IMR-90 (cell line): Measurements from ENCODE around the gene VCP. TPM values are rescaled to one million over a fixed set of nuclear protein-coding genes. Genes with fewer than 3 reads are reported as not detected.

Experiments
- ATAC-seq: fragments of 200-7000 bp; cut with Tn5 transposase; 2 replicates; pipeline ENCODE4 v1.9.1; 2020; ENCODE audit warnings: low read depth, mild to moderate bottlenecking, moderate library complexity
- BruUV-seq: library from RNA; stranded (reverse); fragments of 400-500 nt; replicated peaks from 2 replicates; lab custom pipeline; 2021; lab: Mats Ljungman, UMichigan
- CTCF ChIA-PET: fragments of 300-600 bp; formaldehyde crosslinking; extraction: SDS; loops from one replicate; lab custom pipeline; 2021; ENCODE audit warnings: antibody characterized with exemption; lab: Yijun Ruan, JAX
- POLR2A ChIA-PET: fragments of 300-600 bp; sonication (Branson Sonifier 250); formaldehyde crosslinking; loops from one replicate; lab custom pipeline; 2022; ENCODE audit warnings: antibody characterized with exemption; ENCODE audit not compliant: unreplicated experiment; lab: Charles Lee
- DNase-seq: peaks from one replicate; pipeline ENCODE4 v3.0.0; 2013
- H2AFZ ChIP-seq: replicated peaks from 2 replicates; pipeline ENCODE3; 2013; ENCODE audit warnings: low read length, mild to moderate bottlenecking; ENCODE audit not compliant: poor library complexity
- H2AK5ac ChIP-seq: 2 replicates; pipeline ENCODE4 v1.6.1; 2013; ENCODE audit warnings: low read depth, low read length, inconsistent platforms
- H2AK9ac ChIP-seq: replicated peaks from 2 replicates; pipeline ENCODE3; 2013; ENCODE audit warnings: mild to moderate bottlenecking, low read depth, low read length, moderate library complexity; ENCODE audit not compliant: poor library complexity
- H2BK120ac ChIP-seq: 2 replicates; pipeline ENCODE4 v1.6.1; 2013; ENCODE audit warnings: low read depth, low read length, inconsistent platforms
- H2BK15ac ChIP-seq: 3 replicates; pipeline ENCODE4 v1.6.1; 2013; ENCODE audit warnings: low read depth, low read length, inconsistent platforms
- H2BK20ac ChIP-seq: 2 replicates; pipeline ENCODE4 v1.6.1; 2013; ENCODE audit warnings: low read depth, mild to moderate bottlenecking, inconsistent platforms, low read length, moderate library complexity
- H2BK5ac ChIP-seq: 2 replicates; pipeline ENCODE4 v1.6.1; 2013; ENCODE audit warnings: mild to moderate bottlenecking, low read depth, low read length, inconsistent platforms; ENCODE audit not compliant: poor library complexity, severe bottlenecking
- H3K14ac ChIP-seq: replicated peaks from 2 replicates; pipeline ENCODE4 v1.6.1; 2013; ENCODE audit warnings: low read depth, low read length, inconsistent platforms
- H3K18ac ChIP-seq: 2 replicates; pipeline ENCODE4 v1.6.1; 2013; ENCODE audit warnings: low read depth, low read length, control low read depth
- H3K23ac ChIP-seq: 2 replicates; pipeline ENCODE4 v1.6.1; 2013; ENCODE audit warnings: low read depth, low read length, inconsistent platforms
- H3K27ac ChIP-seq: 2 replicates; pipeline ENCODE4 v1.5.1; 2013; ENCODE audit warnings: mild to moderate bottlenecking, control low read depth, low read length; ENCODE audit not compliant: insufficient read depth
- H3K27me3 ChIP-seq: 2 replicates; pipeline ENCODE4 v1.6.1; 2013; ENCODE audit warnings: low read length; ENCODE audit not compliant: control insufficient read depth, insufficient read depth
- H3K36me3 ChIP-seq: 2 replicates; pipeline ENCODE4 v1.6.1; 2013; ENCODE audit warnings: low read length, mixed read lengths; ENCODE audit not compliant: control insufficient read depth, insufficient read depth
- H3K4ac ChIP-seq: 2 replicates; pipeline ENCODE4 v1.6.1; 2013; ENCODE audit warnings: low read depth, low read length, inconsistent platforms
- H3K4me1 ChIP-seq: 2 replicates; pipeline ENCODE4 v1.6.1; 2013; ENCODE audit warnings: low read length, mixed read lengths; ENCODE audit not compliant: control insufficient read depth, insufficient read depth
- H3K4me2 ChIP-seq: 2 replicates; pipeline ENCODE4 v1.6.1; 2013; ENCODE audit warnings: low read depth, mild to moderate bottlenecking, control low read depth, low read length, moderate library complexity
- H3K4me3 ChIP-seq: 2 replicates; pipeline ENCODE4 v1.5.1; 2013; ENCODE audit warnings: low read depth, mild to moderate bottlenecking, control low read depth, low read length, moderate library complexity; ENCODE audit not compliant: insufficient read depth
- H3K56ac ChIP-seq: 2 replicates; pipeline ENCODE4 v1.6.1; 2013; ENCODE audit warnings: low read length, inconsistent platforms; ENCODE audit not compliant: insufficient read depth; ENCODE audit errors: extremely low read depth
- H3K79me1 ChIP-seq, 2 experiments: 2 replicates each; pipeline ENCODE4 v1.6.1; 2013; ENCODE audit warnings: low read length in 2 of 2, inconsistent platforms in 1 of 2, low read depth in 1 of 2
- H3K9ac ChIP-seq: 2 replicates; pipeline ENCODE4 v1.6.1; 2013; ENCODE audit warnings: low read depth, low read length, control low read depth
- H3K9me1 ChIP-seq: 2 replicates; pipeline ENCODE4 v1.6.1; 2013; ENCODE audit warnings: low read length, inconsistent platforms; ENCODE audit not compliant: insufficient read depth
- H3K9me3 ChIP-seq: 2 replicates; pipeline ENCODE4 v1.6.1; 2013; ENCODE audit warnings: low read length; ENCODE audit not compliant: control insufficient read depth, insufficient read depth
- H4K20me1 ChIP-seq: 2 replicates; pipeline ENCODE4 v1.6.1; 2013; ENCODE audit warnings: low read length, inconsistent platforms; ENCODE audit not compliant: insufficient read depth
- H4K5ac ChIP-seq: 2 replicates; pipeline ENCODE4 v1.6.1; 2013; ENCODE audit warnings: mild to moderate bottlenecking, low read depth, low read length, control low read depth
- H4K8ac ChIP-seq, 2 experiments: 2 replicates each; pipeline ENCODE4 v1.6.1; 2013; ENCODE audit warnings: low read depth in 2 of 2, low read length in 2 of 2, control low read depth in 1 of 2, inconsistent platforms in 1 of 2
- H4K91ac ChIP-seq: 2 replicates; pipeline ENCODE4 v1.6.1; 2013; ENCODE audit warnings: low read depth, low read length, inconsistent platforms; ENCODE audit not compliant: insufficient read depth
- CHD1 ChIP-seq: IDR thresholded peaks from 2 replicates; pipeline ENCODE4 v1.6.1; 2012; ENCODE audit warnings: low read depth, low read length, improper control_type of control experiment
- FOS ChIP-seq: fragments of 150-350 bp; IDR thresholded peaks from 2 replicates; pipeline ENCODE4 v1.6.1; 2016; ENCODE audit warnings: low read depth, low read length
- POLR2A ChIP-seq: IDR thresholded peaks from 2 replicates; pipeline ENCODE4 v1.6.1; 2012; ENCODE audit warnings: mild to moderate bottlenecking, low read depth, low read length
- RAD21 ChIP-seq: IDR thresholded peaks from 2 replicates; pipeline ENCODE4 v1.6.1; 2012; ENCODE audit warnings: low read length, improper control_type of control experiment
- RCOR1 ChIP-seq: IDR thresholded peaks from 2 replicates; pipeline ENCODE4 v1.6.1; 2012; ENCODE audit warnings: mild to moderate bottlenecking, low read length, improper control_type of control experiment; ENCODE audit not compliant: insufficient replicate concordance
- SMC3 ChIP-seq: fragments of 150-350 bp; IDR thresholded peaks from 2 replicates; pipeline ENCODE4 v1.6.1; 2016; ENCODE audit warnings: low read depth, mild to moderate bottlenecking, antibody characterized with exemption, low read length, moderate library complexity
- WGBS, 2 experiments: methylation state at CpG; one replicate each; pipeline versions ENCODE4 v1.1.5 to v1.1.7; 2013; ENCODE audit warnings: missing lambda C conversion rate in 2 of 2; ENCODE audit not compliant: insufficient read length in 1 of 2; ENCODE audit errors: extremely low coverage in 2 of 2; 5-methylcytosine and 5-hydroxymethylcytosine counted together
- dilution Hi-C: fragments of 300-500 bp; cut with HindIII; formaldehyde crosslinking; loops from one replicate; pipeline ENCODE4 v1.14.3; 2018; ENCODE audit warnings: low sequenced_read_pairs; ENCODE audit not compliant: unreplicated experiment
- in situ Hi-C: fragments of 300-500 bp; cut with MboI; formaldehyde crosslinking; loops from 3 replicates; pipeline ENCODE4 v1.14.3; 2019; ENCODE audit warnings: low sequenced_read_pairs, inconsistent platforms, mixed read lengths
- intact Hi-C: fragments of 100-400 bp; cut with micrococcal nuclease; formaldehyde crosslinking; loops from 2 replicates; pipeline ENCODE4 v1.10.0; 2022
- polyA plus RNA-seq, 3 experiments: library from polyadenylated mRNA; depleted of rRNA; stranded (reverse); fragments of >200 nt; gene quantifications; 2 replicates each; pipeline ENCODE4 v1.2.3, GENCODE V29; 2012; ENCODE audit warnings: low replicate concordance in 1 of 3
- total RNA-seq: library from RNA; depleted of rRNA; stranded (reverse); fragments of >200 nt; gene quantifications from 2 replicates; pipeline ENCODE4 v1.2.3, GENCODE V29; 2012
- TF ChIP-seq, protein P1 (sequence below): fragments of 150-350 bp; IDR thresholded peaks from 2 replicates; pipeline ENCODE4 v1.6.1; 2017; ENCODE audit warnings: mild to moderate bottlenecking, antibody characterized with exemption, low read length, low read depth

The VCP gene
- total and polyA plus RNA-seq, 2 of the 4 experiments (the other 2 are of a cell fraction): 292 to 516 TPM

DNA sequence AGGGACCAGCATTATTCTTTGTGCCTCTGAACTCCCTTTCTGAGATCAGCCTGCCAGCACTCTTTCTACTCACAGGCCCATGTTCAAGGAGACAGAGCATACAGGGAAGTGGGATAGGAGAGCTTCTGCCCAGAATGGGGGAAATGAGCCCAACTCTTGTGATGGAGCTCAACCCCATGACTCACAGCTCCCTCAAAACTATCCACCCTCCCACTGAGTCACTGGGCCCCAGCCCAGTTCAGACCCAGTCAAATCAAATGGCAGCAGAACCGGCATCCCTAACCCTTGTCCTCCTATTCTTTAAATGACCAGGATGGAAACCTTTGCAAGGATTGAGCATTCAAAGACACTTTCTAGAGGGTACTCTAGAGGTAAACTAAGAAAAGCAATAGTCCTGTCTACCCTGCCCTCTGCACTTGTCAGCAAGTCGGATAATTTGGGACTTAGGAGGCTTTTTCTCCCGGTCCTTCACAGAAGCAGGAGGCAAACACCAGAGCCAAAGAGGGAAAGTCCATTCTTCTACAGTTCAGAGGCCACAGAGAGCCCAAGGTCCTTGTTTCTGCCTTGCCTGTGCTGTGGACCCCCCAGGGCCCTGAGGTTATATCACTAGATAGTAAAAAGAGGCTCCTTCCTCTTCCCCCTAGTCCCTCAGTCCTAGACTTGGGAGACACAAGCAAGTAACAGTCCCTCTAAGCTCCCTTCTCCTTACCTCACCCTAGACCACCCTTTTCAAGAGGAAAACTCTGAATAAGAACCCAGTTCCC is 40.0 kb upstream of the VCP start:
- Histone ChIP-seq H3K14ac (peak overlapping the region; percentile 82), H4K91ac (peak overlapping the region; percentile 92), H4K20me1 (peaks cover 17% of the 10 kb centered on the region; the same call in 1 of the 2 replicates), H3K27me3 (no peaks in the 10 kb centered on the region), H3K9me1 (peaks cover 17% of the 10 kb centered on the region), H2BK20ac (peak overlapping the region; percentile 75), H3K23ac (peak overlapping the region; percentile 56; the same call in 1 of the 2 replicates), H3K4me3 (no peak overlapping the region), H3K4ac (peak overlapping the region; percentile 92), H3K4me1 (peaks cover 23% of the 10 kb centered on the region), H2BK120ac (peak overlapping the region; percentile 89), H2AK9ac (peak overlapping the region; percentile 90), H4K5ac (peak overlapping the region; percentile 63), H3K4me2 (peak overlapping the region; percentile 69), H2AFZ (peak overlapping the region; percentile 75), H4K8ac (peak overlapping the region; percentile 68 to 89), H2BK15ac (peak overlapping the region; percentile 76; the same call in 1 of the 3 replicates), H3K9me3 (no peaks in the 10 kb centered on the region), H2BK5ac (peak overlapping the region; percentile 81), H3K56ac (peak overlapping the region; percentile 84; the same call in 1 of the 2 replicates), H3K18ac (peak overlapping the region; percentile 55; the same call in 1 of the 2 replicates), H2AK5ac (peak overlapping the region; percentile 76), H3K36me3 (peaks cover 7% of the 10 kb centered on the region; the same call in 1 of the 2 replicates), H3K9ac (peak overlapping the region; percentile 55; the same call in 1 of the 2 replicates), H3K27ac (peak overlapping the region; percentile 85), H3K79me1 (peaks cover 25 to 60% of the 10 kb centered on the region in 2 experiments; a peak in 3 of 4 replicates)
- peak; percentile 64 for DNase-seq
- in situ Hi-C loops (no loop called here), intact Hi-C loops (no loop called here), dilution Hi-C loops (no loop called here)
- WGBS, 2 experiments: no CpG with 5 or more reads among the region's 3 CpGs
- no peak for TF ChIP-seq CHD1
- TF ChIP-seq, protein P1, sequence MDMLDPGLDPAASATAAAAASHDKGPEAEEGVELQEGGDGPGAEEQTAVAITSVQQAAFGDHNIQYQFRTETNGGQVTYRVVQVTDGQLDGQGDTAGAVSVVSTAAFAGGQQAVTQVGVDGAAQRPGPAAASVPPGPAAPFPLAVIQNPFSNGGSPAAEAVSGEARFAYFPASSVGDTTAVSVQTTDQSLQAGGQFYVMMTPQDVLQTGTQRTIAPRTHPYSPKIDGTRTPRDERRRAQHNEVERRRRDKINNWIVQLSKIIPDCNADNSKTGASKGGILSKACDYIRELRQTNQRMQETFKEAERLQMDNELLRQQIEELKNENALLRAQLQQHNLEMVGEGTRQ: no peak
- no peak for TF ChIP-seq SMC3
- TF ChIP-seq RCOR1: no peak
- TF ChIP-seq POLR2A: peak; percentile 54; the same call in 1 of the 2 replicates
- no peak for TF ChIP-seq RAD21
- TF ChIP-seq FOS: peak; percentile 54
- ChIA-PET POLR2A (interaction anchor here (0.5 kb wide), 1 partner anchor 496 kb away, joined by 4 read pairs; no protein-coding TSS in a partner anchor), CTCF (interaction anchor here (0.6 to 1.1 kb wide), 2 partner anchors 118 to 491 kb away, joined by 3 to 4 read pairs; no protein-coding TSS in a partner anchor)
- ATAC-seq: no peak
- no TSS peak for BruUV-seq
